Natural killer cell (primary cell): Measurements from ENCODE around the gene DNLZ. TPM values are rescaled to one million over a fixed set of nuclear protein-coding genes. Genes with fewer than 3 reads are reported as not detected.

Experiments
- ATAC-seq, 3 donors: fragments of 150-1000 bp in 2 of 3; fragments of 200-7000 bp in 1 of 3; cut with Tn5 transposase; 1 replicate in 1 of 3; 2 replicates in 2 of 3; pipeline ENCODE4 v1.10.0; 2021; ENCODE audit warnings: mild to moderate bottlenecking in 2 of 3, moderate library complexity in 2 of 3
- DNase-seq, 2 donors: peaks; one replicate each; pipeline versions ENCODE4 v3.0.0 to v3.0.0-alpha.2; 2013 to 2021; ENCODE audit warnings: mixed read lengths in 1 of 2
- H3K27ac ChIP-seq: one replicate; pipeline ENCODE4 v1.5.1; 2013; ENCODE audit warnings: mild to moderate bottlenecking, low read length
- H3K27me3 ChIP-seq: one replicate; pipeline ENCODE4 v1.6.1; 2013; ENCODE audit warnings: low read length; ENCODE audit not compliant: control insufficient read depth, insufficient read depth
- H3K36me3 ChIP-seq: one replicate; pipeline ENCODE4 v1.6.1; 2013; ENCODE audit warnings: low read length; ENCODE audit not compliant: control insufficient read depth, insufficient read depth
- H3K4me1 ChIP-seq: one replicate; pipeline ENCODE4 v1.6.1; 2013; ENCODE audit warnings: low read length; ENCODE audit not compliant: control insufficient read depth, insufficient read depth
- H3K4me3 ChIP-seq: one replicate; pipeline ENCODE4 v1.5.1; 2013; ENCODE audit warnings: low read length
- H3K9me3 ChIP-seq: one replicate; pipeline ENCODE4 v1.6.1; 2013; ENCODE audit warnings: low read length; ENCODE audit not compliant: control insufficient read depth, insufficient read depth
- H3K27ac Mint-ChIP-seq, 2 donors: one replicate each; pipeline ENCODE4 v1.8.0; 2022; ENCODE audit warnings: mild to moderate bottlenecking in 2 of 2, mixed read lengths in 2 of 2, moderate library complexity in 1 of 2
- H3K27me3 Mint-ChIP-seq, 2 donors: one replicate each; pipeline ENCODE4 v1.8.0; 2022; ENCODE audit warnings: low read depth in 2 of 2, mixed read lengths in 2 of 2
- H3K36me3 Mint-ChIP-seq: one replicate; pipeline ENCODE4 v1.8.0; 2022; ENCODE audit warnings: mixed read lengths
- H3K4me1 Mint-ChIP-seq, 2 donors: one replicate each; pipeline ENCODE4 v1.8.0; 2022; ENCODE audit warnings: mixed read lengths in 2 of 2
- H3K4me3 Mint-ChIP-seq: one replicate; pipeline ENCODE4 v1.8.0; 2022; ENCODE audit warnings: mild to moderate bottlenecking, moderate library complexity, mixed read lengths
- H3K9me3 Mint-ChIP-seq, 2 donors: one replicate each; pipeline ENCODE4 v1.8.0; 2022; ENCODE audit warnings: mixed read lengths in 2 of 2
- WGBS: methylation state at CpG from one replicate; pipeline ENCODE4 v1.1.7; 2013; ENCODE audit warnings: missing lambda C conversion rate; ENCODE audit not compliant: insufficient coverage; 5-methylcytosine and 5-hydroxymethylcytosine counted together
- intact Hi-C: fragments of 100-400 bp; cut with micrococcal nuclease; formaldehyde crosslinking; loops from one replicate; pipeline ENCODE4 v1.14.2; 2022
- total RNA-seq, 4 donors: library from RNA; stranded (reverse); fragments of 120-200 nt in 1 of 4; gene quantifications; one replicate each; pipeline versions ENCODE4 v1.2.3 to v1.2.4, GENCODE V29; 2013 to 2022
- TF ChIP-seq, protein P1 (sequence below): fragments of 200-600 bp; IDR thresholded peaks from one replicate; pipeline ENCODE4 v1.8.0; 2022; ENCODE audit warnings: antibody characterized with exemption

DNLZ gene
- total RNA-seq, 3 donors from 2014 or later (not counting 1 experiment from before 2014, with no cell fraction given): 24.6 to 34.8 (median 28.9) TPM

GRCh38 chr9:136355616-136356557, 7.7 kb downstream of the DNLZ start:
- intact Hi-C loops: no loop called here
- no peaks in the 10 kb centered on the region for H3K4me1 ChIP-seq
- H3K27ac ChIP-seq: no peak overlapping the region
- no peak overlapping the region for H3K4me3 ChIP-seq
- H3K9me3 ChIP-seq: no peaks in the 10 kb centered on the region
- H3K4me3 Mint-ChIP-seq: no peak overlapping the region
- no peaks in the 10 kb centered on the region for H3K36me3 Mint-ChIP-seq
- ATAC-seq (no peak), DNase-seq (no peak)
- no peak overlapping the region for H3K27ac Mint-ChIP-seq
- TF ChIP-seq, protein P1, sequence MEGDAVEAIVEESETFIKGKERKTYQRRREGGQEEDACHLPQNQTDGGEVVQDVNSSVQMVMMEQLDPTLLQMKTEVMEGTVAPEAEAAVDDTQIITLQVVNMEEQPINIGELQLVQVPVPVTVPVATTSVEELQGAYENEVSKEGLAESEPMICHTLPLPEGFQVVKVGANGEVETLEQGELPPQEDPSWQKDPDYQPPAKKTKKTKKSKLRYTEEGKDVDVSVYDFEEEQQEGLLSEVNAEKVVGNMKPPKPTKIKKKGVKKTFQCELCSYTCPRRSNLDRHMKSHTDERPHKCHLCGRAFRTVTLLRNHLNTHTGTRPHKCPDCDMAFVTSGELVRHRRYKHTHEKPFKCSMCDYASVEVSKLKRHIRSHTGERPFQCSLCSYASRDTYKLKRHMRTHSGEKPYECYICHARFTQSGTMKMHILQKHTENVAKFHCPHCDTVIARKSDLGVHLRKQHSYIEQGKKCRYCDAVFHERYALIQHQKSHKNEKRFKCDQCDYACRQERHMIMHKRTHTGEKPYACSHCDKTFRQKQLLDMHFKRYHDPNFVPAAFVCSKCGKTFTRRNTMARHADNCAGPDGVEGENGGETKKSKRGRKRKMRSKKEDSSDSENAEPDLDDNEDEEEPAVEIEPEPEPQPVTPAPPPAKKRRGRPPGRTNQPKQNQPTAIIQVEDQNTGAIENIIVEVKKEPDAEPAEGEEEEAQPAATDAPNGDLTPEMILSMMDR: no peak
- H3K9me3 Mint-ChIP-seq: no peaks in the 10 kb centered on the region
- no peaks in the 10 kb centered on the region for H3K4me1 Mint-ChIP-seq
- no peaks in the 10 kb centered on the region for H3K36me3 ChIP-seq
- H3K27me3 Mint-ChIP-seq: no peaks in the 10 kb centered on the region
- WGBS: 94% methylated on average over 54 of the region's 54 CpGs
- H3K27me3 ChIP-seq: no peaks in the 10 kb centered on the region

- no peaks in the 10 kb centered on the region for H3K9me3 Mint-ChIP-seq
- intact Hi-C loops: no loop called here
- TF ChIP-seq, protein P1: no peak
- no peaks in the 10 kb centered on the region for H3K36me3 ChIP-seq
- no peaks in the 10 kb centered on the region for H3K36me3 Mint-ChIP-seq
- no peak overlapping the region for H3K4me3 Mint-ChIP-seq
- H3K27ac Mint-ChIP-seq: no peak overlapping the region
- no peak for ATAC-seq
- H3K27me3 ChIP-seq: no peaks in the 10 kb centered on the region
- H3K27ac ChIP-seq: no peak overlapping the region
- H3K4me1 Mint-ChIP-seq: no peaks in the 10 kb centered on the region
- 88% methylated on average over 17 of the region's 17 CpGs for WGBS
- H3K4me3 ChIP-seq: no peak overlapping the region
- no peaks in the 10 kb centered on the region for H3K27me3 Mint-ChIP-seq
- no peaks in the 10 kb centered on the region for H3K9me3 ChIP-seq
- H3K4me1 ChIP-seq: no peaks in the 10 kb centered on the region
- DNase-seq: no peak
Observed at GRCh38 chr9:136354592-136355085, 8.9 kb downstream of the DNLZ start.

- WGBS: 89% methylated on average over 13 of the region's 13 CpGs
- Mint-ChIP-seq H3K9me3 (no peaks in the 10 kb centered on the region), H3K36me3 (no peaks in the 10 kb centered on the region), H3K27ac (no peak overlapping the region), H3K27me3 (no peaks in the 10 kb centered on the region), H3K4me1 (no peaks in the 10 kb centered on the region), H3K4me3 (no peak overlapping the region)
- H3K9me3 ChIP-seq: no peaks in the 10 kb centered on the region
- intact Hi-C loops: no loop called here
- H3K27me3 ChIP-seq: no peaks in the 10 kb centered on the region
- DNase-seq: no peak
- no peak overlapping the region for H3K27ac ChIP-seq
- no peaks in the 10 kb centered on the region for H3K36me3 ChIP-seq
- no peak overlapping the region for H3K4me3 ChIP-seq
- TF ChIP-seq, protein P1: no peak
- no peaks in the 10 kb centered on the region for H3K4me1 ChIP-seq
- no peak for ATAC-seq
Observed at GRCh38 chr9:136353757-136354488, 9.6 kb downstream of the DNLZ start.
